Right ventricle myocardium superior (tissue), 1 donor: ENCODE measurements around the gene NOS1AP. TPM values are rescaled to one million over a fixed set of nuclear protein-coding genes. Genes with fewer than 3 reads are reported as not detected.

Experiments used
- ATAC-seq: fragments of 200-7000 bp; cut with Tn5 transposase; one replicate; pipeline ENCODE4 v1.9.1; 2020; ENCODE audit warnings: mild to moderate bottlenecking; ENCODE audit not compliant: poor library complexity
- DNase-seq: peaks from one replicate; pipeline ENCODE4 v3.0.0-alpha.2; 2020
- intact Hi-C: fragments of 100-400 bp; cut with DNase I; formaldehyde crosslinking; loops from one replicate; pipeline ENCODE4 v1.11.2; 2022
- total RNA-seq: library from RNA; stranded (reverse); fragmentation: NEBNext Ultra II Directional; extraction: Animal tissue kit (Norgen Biotek cat#: 25700); gene quantifications from one replicate; pipeline ENCODE4 v1.2.1, GENCODE V29; 2021
- donor health status: DM: no; HTN: yes; CAD: no; lungs with severe emphysema.

NOS1AP gene
- total RNA-seq, 1 donor from 2014 or later, result 4.6 TPM

- ATAC-seq (no peak), DNase-seq (no peak)
- intact Hi-C loops, result no loop called here
These were observed 224.5 kb downstream of the NOS1AP start for GRCh38 chr1:162294015-162294414.

- no peak for DNase-seq
- no peak for ATAC-seq
- intact Hi-C loops, result no loop called here
These were observed 227.7 kb downstream of the NOS1AP start for GRCh38 chr1:162297208-162297607.

GRCh38 chr1:162298266-162298665 is 228.8 kb downstream of the NOS1AP start:
- intact Hi-C loops, result no loop called here
- DNase-seq, result no peak
- no peak for ATAC-seq

- DNase-seq (no peak), ATAC-seq (no peak)
- intact Hi-C loops, result no loop called here
These were observed 229.5 kb downstream of the NOS1AP start for GRCh38 chr1:162299018-162299417.

- DNase-seq (no peak), ATAC-seq (no peak)
- intact Hi-C loops, result no loop called here
These were observed 230.8 kb downstream of the NOS1AP start for GRCh38 chr1:162300057-162300917.

- intact Hi-C loops, result no loop called here
- ATAC-seq, result no peak
- DNase-seq, result no peak
These were observed 232.2 kb downstream of the NOS1AP start for GRCh38 chr1:162301696-162302095.

- intact Hi-C loops, result no loop called here
- no peak for DNase-seq
- no peak for ATAC-seq
These were observed 233.0 kb downstream of the NOS1AP start for GRCh38 chr1:162302306-162303003.

- intact Hi-C loops, result no loop called here
These were observed 233.5 kb downstream of the NOS1AP start for GRCh38 chr1:162303004-162303344.

GRCh38 chr1:162304736-162305135 is 235.2 kb downstream of the NOS1AP start:
- intact Hi-C loops, result no loop called here
- ATAC-seq (no peak), DNase-seq (no peak)

More at GRCh38 chr1:162303004-162303344, 233.5 kb downstream of the NOS1AP start:
- ATAC-seq (no peak), DNase-seq (no peak)

GRCh38 chr1:162305969-162306368 is 236.5 kb downstream of the NOS1AP start:
- ATAC-seq (no peak), DNase-seq (no peak)
- intact Hi-C loops, result no loop called here

GRCh38 chr1:162310337-162310736 is 240.8 kb downstream of the NOS1AP start:
- intact Hi-C loops, result no loop called here
- no peak for DNase-seq
- no peak for ATAC-seq

- no peak for ATAC-seq
- intact Hi-C loops, result no loop called here
- no peak for DNase-seq
These were observed 244.7 kb downstream of the NOS1AP start for GRCh38 chr1:162314206-162314605.

GRCh38 chr1:162315673-162316072 is 246.2 kb downstream of the NOS1AP start:
- ATAC-seq, result no peak
- intact Hi-C loops, result no loop called here
- no peak for DNase-seq

GRCh38 chr1:162316187-162316586 is 246.7 kb downstream of the NOS1AP start:
- intact Hi-C loops, result no loop called here
- DNase-seq, result no peak
- ATAC-seq, result no peak

- no peak for DNase-seq
- ATAC-seq, result no peak
- intact Hi-C loops, result no loop called here
These were observed 248.1 kb downstream of the NOS1AP start for GRCh38 chr1:162317621-162318020.

- DNase-seq, result no peak
- ATAC-seq, result no peak
- intact Hi-C loops, result no loop called here
These were observed 250.1 kb downstream of the NOS1AP start for GRCh38 chr1:162319493-162320175.

- intact Hi-C loops, result no loop called here
- DNase-seq (no peak), ATAC-seq (no peak)
These were observed 252.4 kb downstream of the NOS1AP start for GRCh38 chr1:162321809-162322422.

GRCh38 chr1:162323023-162323422 is 253.5 kb downstream of the NOS1AP start:
- ATAC-seq, result no peak
- intact Hi-C loops, result no loop called here
- DNase-seq, result no peak

GRCh38 chr1:162324396-162324795 is 254.9 kb downstream of the NOS1AP start:
- ATAC-seq (no peak), DNase-seq (no peak)
- intact Hi-C loops, result no loop called here
